Endothelial cell of umbilical vein (primary cell): Measurements from ENCODE around the gene ABCB7. TPM values are rescaled to one million over a fixed set of nuclear protein-coding genes. Genes with fewer than 3 reads are reported as not detected.
"Not testable (repeated sequence)": the region's sequence is repeated elsewhere in the genome, so short reads cannot be mapped to it uniquely, and the experiment has no call there.

Source experiments
- Bru-seq: library from RNA; stranded (reverse); fragments of 400-500 nt; gene quantifications from one replicate; lab custom pipeline; 2021; lab: Mats Ljungman, UMichigan
- BruChase-seq, 2 experiments: library from RNA; stranded (reverse); fragments of 400-500 nt; gene quantifications; one replicate each; lab custom pipeline; 2021; lab: Mats Ljungman, UMichigan
- BruUV-seq: library from RNA; stranded (reverse); fragments of 400-500 nt; replicated peaks from 2 replicates; lab custom pipeline; 2021; lab: Mats Ljungman, UMichigan
- CTCF ChIA-PET: fragments of 300-600, 350-600 bp; sonication (Branson Sonifier 250); formaldehyde crosslinking; loops from one replicate; lab custom pipeline; 2021; ENCODE audit warnings: antibody characterized with exemption, inconsistent platforms; lab: Charles Lee
- POLR2A ChIA-PET: fragments of 300-600, 350-600 bp; sonication (Branson Sonifier 250); formaldehyde crosslinking; loops from one replicate; lab custom pipeline; 2021; ENCODE audit warnings: antibody characterized with exemption, inconsistent platforms; lab: Charles Lee
- DNase-seq: peaks from one replicate; pipeline ENCODE4 v3.0.0-alpha.2; 2011; ENCODE audit warnings: low read depth, low spot score
- FAIRE-seq: peaks from 2 replicates; lab custom pipeline; 2011; peaks lifted over from hg19 to GRCh38; lab: Jason Lieb, UNC
- H2AFZ ChIP-seq: 2 replicates; pipeline ENCODE4 v1.6.0; 2012; ENCODE audit warnings: low read depth, low read length, control low read depth, inconsistent platforms
- H3K27ac ChIP-seq: 2 replicates; pipeline ENCODE4 v1.5.1; 2011; ENCODE audit warnings: low read depth, mild to moderate bottlenecking, control low read depth, low read length, moderate library complexity; ENCODE audit not compliant: insufficient read depth
- H3K27me3 ChIP-seq, 2 experiments: 2 replicates each; pipeline versions ENCODE4 v1.6.0 to v1.6.1; 2011; ENCODE audit warnings: low read length in 2 of 2, mixed read lengths in 1 of 2; ENCODE audit not compliant: control insufficient read depth in 2 of 2, insufficient read depth in 2 of 2
- H3K36me3 ChIP-seq, 2 experiments: 2 replicates in 1 of 2; 3 replicates in 1 of 2; pipeline ENCODE4 v1.5.1; 2011; ENCODE audit warnings: low read length in 2 of 2, mild to moderate bottlenecking in 1 of 2, moderate library complexity in 1 of 2; ENCODE audit not compliant: control insufficient read depth in 2 of 2, insufficient read depth in 2 of 2; ENCODE audit errors: extremely low read depth in 1 of 2
- H3K4me1 ChIP-seq: 3 replicates; pipeline ENCODE4 v1.5.1; 2011; ENCODE audit warnings: mild to moderate bottlenecking, low read length; ENCODE audit not compliant: control insufficient read depth, insufficient read depth; ENCODE audit errors: extremely low read depth
- H3K4me2 ChIP-seq: 2 replicates; pipeline ENCODE4 v1.6.1; 2011; ENCODE audit warnings: low read length, control low read depth, mixed read lengths; ENCODE audit not compliant: insufficient read depth
- H3K4me3 ChIP-seq, 3 experiments: fragments of 200-600 bp in 1 of 3; sonication (generic), shearing (Covaris generic) in 1 of 3; replicated peaks in 1 of 3; 2 replicates each; pipeline ENCODE4 v1.5.1; 2011 to 2016; ENCODE audit warnings: control low read depth in 3 of 3, low read length in 3 of 3, mild to moderate bottlenecking in 2 of 3, inconsistent platforms in 1 of 3, low read depth in 1 of 3, moderate library complexity in 1 of 3; ENCODE audit not compliant: insufficient read depth in 1 of 3
- H3K79me2 ChIP-seq: 2 replicates; pipeline ENCODE4 v1.6.0; 2012; ENCODE audit warnings: low read length, inconsistent platforms; ENCODE audit not compliant: control insufficient read depth, insufficient read depth
- H3K9ac ChIP-seq: replicated peaks from 2 replicates; pipeline ENCODE3; 2011; ENCODE audit warnings: low read length, control low read depth; ENCODE audit not compliant: insufficient read depth; ENCODE audit errors: extremely low read depth
- H3K9me1 ChIP-seq: replicated peaks from 3 replicates; pipeline ENCODE4 v1.6.0; 2011; ENCODE audit warnings: mild to moderate bottlenecking, low read length; ENCODE audit not compliant: control insufficient read depth, insufficient read depth; ENCODE audit errors: extremely low read depth
- H3K9me3 ChIP-seq: replicated peaks from 2 replicates; pipeline ENCODE4 v1.5.1; 2012; ENCODE audit warnings: low read length, inconsistent platforms; ENCODE audit not compliant: control insufficient read depth, insufficient read depth
- H4K20me1 ChIP-seq: replicated peaks from 2 replicates; pipeline ENCODE3; 2011; ENCODE audit warnings: mild to moderate bottlenecking, low read length; ENCODE audit not compliant: control insufficient read depth, insufficient read depth; ENCODE audit errors: extremely low read depth
- MYC ChIP-seq: IDR thresholded peaks from one replicate; pipeline ENCODE4 v1.6.1; 2011; ENCODE audit warnings: mild to moderate bottlenecking, low read depth, low read length
- POLR2A ChIP-seq: IDR thresholded peaks from 2 replicates; pipeline ENCODE4 v1.6.1; 2012; ENCODE audit warnings: low read depth, mild to moderate bottlenecking, control low read depth, low read length
- POLR2AphosphoS5 ChIP-seq: IDR thresholded peaks from 2 replicates; pipeline ENCODE4 v1.6.1; 2012; ENCODE audit warnings: low read depth, mild to moderate bottlenecking, control low read depth, low read length, moderate library complexity; ENCODE audit not compliant: insufficient read depth
- dilution Hi-C: fragments of 300-500 bp; cut with MboI; formaldehyde crosslinking; loops from one replicate; pipeline ENCODE4 v1.15.0; 2019; ENCODE audit warnings: low sequenced_read_pairs; ENCODE audit not compliant: extremely low pct_ligation_motif_present
- intact Hi-C: fragments of 100-400 bp; cut with micrococcal nuclease; formaldehyde crosslinking; loops from one replicate; pipeline ENCODE4 v1.10.0; 2022
- long read RNA-seq: library from polyadenylated mRNA; stranded (forward); transcript quantifications from one replicate; pipeline ENCODE4 v2.0.0, GENCODE V29; 2021
- polyA minus RNA-seq, 3 experiments: library from RNA; depleted of rRNA, polyadenylated mRNA; stranded (reverse); fragments of >200 nt; gene quantifications; 1 replicate in 1 of 3; 2 replicates in 2 of 3; pipeline ENCODE4 v1.2.3, GENCODE V29; 2011
- polyA plus RNA-seq, 4 experiments: library from polyadenylated mRNA; depleted of rRNA in 3 of 4; stranded (reverse) in 3 of 4; unstranded in 1 of 4; fragments of >200 nt; gene quantifications; 2 replicates each; pipeline versions ENCODE4 v1.2.1 to v1.2.3, GENCODE V29; 2011 to 2012; ENCODE audit warnings: missing spikeins in 1 of 4
- total RNA-seq: library from RNA; stranded (reverse); gene quantifications from 2 replicates; pipeline ENCODE4 v1.2.3, GENCODE V29; 2021
- TF ChIP-seq, protein P1 (sequence below): IDR thresholded peaks from 2 replicates; pipeline ENCODE4 v1.6.1; 2011; ENCODE audit not compliant: insufficient read depth, insufficient read length
- TF ChIP-seq, protein P2 (sequence below), 2 donors: IDR thresholded peaks; 1 replicate in 1 of 2; 2 replicates in 1 of 2; pipeline ENCODE4 v1.5.1; 2011; ENCODE audit warnings: low read length in 2 of 2, mild to moderate bottlenecking in 2 of 2, moderate library complexity in 2 of 2, control low read depth in 1 of 2, inconsistent platforms in 1 of 2, low read depth in 1 of 2; ENCODE audit not compliant: insufficient read depth in 1 of 2; ENCODE audit errors: extremely low read depth in 1 of 2

ABCB7 gene
- total RNA-seq (20.7 and 22.0 TPM in 2 replicates), polyA plus RNA-seq (12.1 and 14.3 TPM in 2 replicates), polyA minus RNA-seq (24.6 and 25.7 TPM in 2 replicates), Bru-seq, nascent RNA (percentile 68 among the genes with signal in this experiment), BruChase-seq, experiment 1, labeled RNA remaining after a 6-hour chase (percentile 54 among the genes with signal in this experiment), BruChase-seq, experiment 2, labeled RNA remaining after a 2-hour chase (percentile 66 among the genes with signal in this experiment)
- 11.3 and 14.5 TPM in 2 replicates for polyA plus RNA-seq (2011; cell fraction: cytosol; rRNA removed)
- 26.8 and 32.0 TPM in 2 replicates for polyA plus RNA-seq (2011; cell fraction: nucleus; rRNA removed)
- 17.6 and 20.8 TPM in 2 replicates for polyA plus RNA-seq (2012)
- 28.2 TPM for polyA minus RNA-seq (2011; cell fraction: cytosol; rRNA and poly(A)+ RNA removed)
- polyA minus RNA-seq (2011; cell fraction: nucleus; rRNA and poly(A)+ RNA removed) = 18.2 and 20.6 TPM in 2 replicates
- long read RNA-seq, full-length matches to known transcripts = 19 of 35 reads
- long read RNA-seq, partial matches to known transcripts = 3 of 35 reads
- long read RNA-seq, other reads (novel, unspliced or antisense) = 13 of 35 reads

DNA sequence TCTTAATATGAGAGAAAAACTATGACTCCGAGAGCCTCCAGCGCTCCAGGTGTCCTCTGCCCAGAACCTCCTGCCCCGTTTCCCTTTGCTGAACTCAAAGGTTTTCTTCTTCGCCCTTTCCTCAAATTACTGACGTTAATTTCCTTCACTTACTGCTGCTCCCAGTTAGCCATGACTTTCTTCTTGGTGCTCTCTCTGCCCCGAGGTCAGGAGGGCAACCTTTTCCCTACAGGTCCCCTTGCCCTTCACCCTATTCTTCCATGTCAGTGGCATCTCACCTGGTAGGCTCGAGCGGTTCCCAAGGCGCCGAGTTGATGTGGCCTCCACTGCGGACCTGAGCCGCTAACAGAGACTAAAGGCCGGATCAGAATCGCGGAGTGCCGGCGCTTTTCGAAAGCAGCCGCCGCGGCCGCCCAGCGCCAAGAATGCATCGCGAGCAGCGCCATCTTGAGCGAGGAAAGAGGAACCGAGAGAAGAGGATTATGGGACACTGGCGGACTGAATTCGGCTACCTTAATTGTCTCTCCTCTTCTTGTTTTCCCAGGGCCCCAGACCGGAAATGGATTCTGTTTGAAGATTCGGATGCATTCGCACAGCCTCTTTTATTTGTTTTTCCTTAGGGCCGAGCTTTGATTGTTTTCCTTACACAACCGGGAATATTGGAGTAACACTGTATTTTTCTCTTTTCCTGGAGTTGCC, at the start of gene ABCB7:
Gene ABCB7, minus strand, starts transcription at position 457 of the 699 bp plus-strand sequence. Its CDS starts 11 bp downstream, at position 446.
- intact Hi-C loops = loop anchor here (1.0 to 5.0 kb wide), 2 partner anchors 116 to 542 kb away; partner anchors contain the start of genes RLIM and UPRT
- Histone ChIP-seq H3K9ac (peak within 1 kb of the TSS; percentile 75), H3K4me2 (peak within 1 kb of the TSS; percentile 84), H3K27me3 (no peaks in the 10 kb centered on the region), H3K9me1 (no peaks in the 10 kb centered on the region), H2AFZ (peak within 1 kb of the TSS; percentile 91), H3K9me3 (no peaks in the 10 kb centered on the region), H3K27ac (peak within 1 kb of the TSS; percentile 60), H4K20me1 (no peaks in the 10 kb centered on the region), H3K79me2 (peaks cover 6% of the 10 kb centered on the region), H3K4me3 (peak within 1 kb of the TSS; percentile 53 to 83 (median 66)), H3K4me1 (peaks cover 4% of the 10 kb centered on the region), H3K36me3 (no peaks in the 10 kb centered on the region)
- no TSS peak for BruUV-seq
- TF ChIP-seq MYC (no peak), POLR2AphosphoS5 (peak; percentile 39), POLR2A (peak; percentile 48)
- TF ChIP-seq, protein P1, sequence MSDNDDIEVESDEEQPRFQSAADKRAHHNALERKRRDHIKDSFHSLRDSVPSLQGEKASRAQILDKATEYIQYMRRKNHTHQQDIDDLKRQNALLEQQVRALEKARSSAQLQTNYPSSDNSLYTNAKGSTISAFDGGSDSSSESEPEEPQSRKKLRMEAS = no peak
- TF ChIP-seq, protein P2, sequence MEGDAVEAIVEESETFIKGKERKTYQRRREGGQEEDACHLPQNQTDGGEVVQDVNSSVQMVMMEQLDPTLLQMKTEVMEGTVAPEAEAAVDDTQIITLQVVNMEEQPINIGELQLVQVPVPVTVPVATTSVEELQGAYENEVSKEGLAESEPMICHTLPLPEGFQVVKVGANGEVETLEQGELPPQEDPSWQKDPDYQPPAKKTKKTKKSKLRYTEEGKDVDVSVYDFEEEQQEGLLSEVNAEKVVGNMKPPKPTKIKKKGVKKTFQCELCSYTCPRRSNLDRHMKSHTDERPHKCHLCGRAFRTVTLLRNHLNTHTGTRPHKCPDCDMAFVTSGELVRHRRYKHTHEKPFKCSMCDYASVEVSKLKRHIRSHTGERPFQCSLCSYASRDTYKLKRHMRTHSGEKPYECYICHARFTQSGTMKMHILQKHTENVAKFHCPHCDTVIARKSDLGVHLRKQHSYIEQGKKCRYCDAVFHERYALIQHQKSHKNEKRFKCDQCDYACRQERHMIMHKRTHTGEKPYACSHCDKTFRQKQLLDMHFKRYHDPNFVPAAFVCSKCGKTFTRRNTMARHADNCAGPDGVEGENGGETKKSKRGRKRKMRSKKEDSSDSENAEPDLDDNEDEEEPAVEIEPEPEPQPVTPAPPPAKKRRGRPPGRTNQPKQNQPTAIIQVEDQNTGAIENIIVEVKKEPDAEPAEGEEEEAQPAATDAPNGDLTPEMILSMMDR (IDR thresholded peaks at IDR 0.05; ENCODE audit: extremely low read depth in 1 of 2, insufficient read depth in 1 of 2, low read depth in 1 of 2, low read length in 2 of 2) = peak in 1 of 2 donors; percentile 11
- ChIA-PET CTCF (no interaction called here), POLR2A (no interaction called here)
- FAIRE-seq = peak; percentile 98
- peak; percentile 63 for DNase-seq
- dilution Hi-C loops = no loop called here

DNA sequence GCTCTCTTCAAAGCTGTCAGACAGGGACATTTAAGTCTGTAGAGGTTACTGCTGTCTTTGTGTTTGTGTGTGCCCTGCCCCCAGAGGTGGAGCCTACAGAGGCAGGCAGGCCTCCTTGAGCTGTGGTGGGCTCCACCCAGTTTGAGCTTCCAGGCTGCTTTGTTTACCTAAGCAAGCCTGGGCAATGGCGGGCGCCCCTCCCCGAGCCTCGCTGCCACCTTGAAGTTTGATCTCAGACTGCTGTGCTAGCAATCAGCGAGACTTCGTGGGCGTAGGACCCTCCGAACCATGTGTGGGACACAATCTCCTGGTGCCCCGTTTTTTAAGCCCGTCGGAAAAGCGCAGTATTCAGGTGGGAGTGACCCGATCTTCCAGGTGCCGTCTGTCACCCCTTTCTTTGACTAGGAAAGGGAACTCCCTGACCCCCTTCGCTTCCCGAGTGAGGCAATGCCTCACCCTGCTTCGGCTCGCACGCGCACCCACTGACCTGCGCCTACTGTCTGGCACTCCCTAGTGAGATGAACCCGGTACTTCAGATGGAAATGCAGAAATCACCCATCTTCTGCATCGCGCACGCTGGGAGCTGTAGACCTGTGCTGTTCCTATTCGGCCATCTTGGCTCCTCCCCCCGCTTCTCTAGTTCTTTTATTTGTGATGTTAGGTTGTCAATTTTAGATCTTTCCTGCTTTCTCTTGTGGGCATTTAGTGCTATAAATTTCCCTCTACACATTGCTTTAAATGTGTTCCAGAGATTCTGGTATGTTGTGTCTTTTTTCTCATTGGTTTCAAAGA, 32.5 kb upstream of the ABCB7 start:
- BruUV-seq, H2AFZ ChIP-seq, intact Hi-C loops, H3K27me3 ChIP-seq, CTCF ChIA-PET, H3K4me1 ChIP-seq, DNase-seq, H3K79me2 ChIP-seq, H3K27ac ChIP-seq, POLR2A ChIA-PET, H3K9me1 ChIP-seq, FAIRE-seq, H4K20me1 ChIP-seq, H3K9me3 ChIP-seq, dilution Hi-C loops, H3K4me2 ChIP-seq, H3K36me3 ChIP-seq, H3K4me3 ChIP-seq, H3K9ac ChIP-seq: not testable (repeated sequence)
